GM19035 (cell line): ENCODE measurements around the gene PITPNM1.
"Not testable (repeated sequence)": the region's sequence is repeated elsewhere in the genome, so short reads cannot be mapped to it uniquely, and the experiment has no call there.

Experiments
- ATAC-seq: cut with Tn5 transposase; IDR thresholded peaks from one replicate; pipeline ENCODE4 v1.9.1; 2021; ENCODE audit not compliant: unreplicated experiment

The PITPNM1 gene

DNA sequence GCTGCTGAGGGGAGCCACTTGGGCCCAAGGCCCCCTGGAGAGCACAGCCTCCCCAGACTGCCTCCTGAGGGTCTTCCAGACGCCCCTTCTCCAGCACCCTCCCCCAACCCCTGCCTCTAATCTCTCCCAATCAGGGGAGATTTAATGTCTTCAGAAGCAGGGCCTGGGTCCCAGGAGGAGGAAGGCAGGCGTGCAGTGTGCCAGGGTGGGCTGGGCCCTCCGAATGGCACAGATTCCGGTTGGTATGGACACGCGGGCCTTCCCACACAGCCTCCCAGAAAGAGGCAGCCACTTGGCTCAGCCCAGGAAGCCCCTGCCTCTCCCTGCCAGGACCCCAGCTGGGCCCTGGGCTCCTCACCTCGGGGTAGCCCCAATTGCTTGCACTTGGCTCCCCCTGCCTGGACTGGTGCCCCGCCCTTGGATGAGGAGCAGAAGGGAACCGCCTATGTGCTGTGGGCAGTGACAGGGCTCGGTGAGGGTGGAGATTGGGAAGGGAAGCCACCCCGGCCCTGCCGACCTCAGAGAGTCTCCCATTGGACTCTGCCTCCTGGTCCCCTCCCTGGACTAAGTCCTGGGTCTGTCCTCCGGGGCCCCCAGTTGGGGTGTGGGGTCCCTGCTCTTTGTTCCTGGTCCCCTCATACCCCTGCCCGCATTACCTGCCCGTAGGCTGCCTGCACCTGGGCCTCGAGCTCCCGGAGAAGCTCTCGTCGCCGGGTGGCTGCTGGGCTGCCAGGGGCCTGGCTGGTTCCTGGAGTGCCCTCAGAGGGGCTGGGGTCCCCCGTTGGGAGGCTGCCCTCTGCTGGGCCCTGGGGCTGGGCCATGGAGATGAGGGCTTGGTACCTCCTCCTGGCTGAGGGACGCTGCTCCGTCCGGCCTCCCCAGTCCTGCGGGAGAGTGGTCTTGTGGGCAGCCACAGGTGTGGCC is 18.7 kb upstream of the PITPNM1 start:
- no peak for ATAC-seq

DNA sequence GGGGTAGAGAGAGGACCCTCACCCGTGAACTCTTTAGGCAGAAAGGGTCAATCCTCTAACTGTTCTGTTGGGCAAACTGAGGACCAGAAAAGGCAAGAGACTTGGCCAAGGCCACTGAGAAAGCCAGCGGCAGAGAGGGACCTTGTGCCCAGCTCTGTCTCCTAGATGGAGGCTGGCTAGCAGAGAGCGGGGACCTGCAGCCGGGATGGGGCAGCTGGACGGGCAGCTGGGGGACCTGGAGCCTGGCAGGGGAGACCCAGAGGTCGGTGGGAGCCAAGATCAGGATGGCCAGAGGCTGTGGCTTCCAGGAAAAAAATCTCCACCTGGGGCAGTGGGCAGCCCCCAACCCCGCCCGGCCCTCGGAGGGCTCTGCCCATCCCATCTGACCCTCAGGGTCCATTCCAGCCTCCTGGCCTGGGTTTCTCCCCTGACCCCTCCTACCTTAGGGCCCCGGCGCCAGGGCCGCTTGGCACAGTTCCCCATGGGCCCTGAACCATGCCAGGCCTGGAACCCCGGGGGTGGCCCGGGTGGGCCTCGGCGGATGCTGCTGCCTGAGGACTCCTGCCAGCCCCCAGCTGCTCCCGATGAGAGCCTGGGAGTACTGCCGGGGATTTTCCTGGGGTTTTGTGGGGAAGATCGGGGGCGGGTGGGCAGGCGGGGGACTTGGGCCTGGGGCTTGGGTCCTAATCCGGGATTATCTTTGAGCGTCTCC is 17.8 kb upstream of the PITPNM1 start, which contains the start of gene CABP2:
CABP2 (minus strand) TSS at position 603 of the 712 bp plus-strand sequence; CDS start at position 483, 120 bp downstream.
- no peak for ATAC-seq

DNA sequence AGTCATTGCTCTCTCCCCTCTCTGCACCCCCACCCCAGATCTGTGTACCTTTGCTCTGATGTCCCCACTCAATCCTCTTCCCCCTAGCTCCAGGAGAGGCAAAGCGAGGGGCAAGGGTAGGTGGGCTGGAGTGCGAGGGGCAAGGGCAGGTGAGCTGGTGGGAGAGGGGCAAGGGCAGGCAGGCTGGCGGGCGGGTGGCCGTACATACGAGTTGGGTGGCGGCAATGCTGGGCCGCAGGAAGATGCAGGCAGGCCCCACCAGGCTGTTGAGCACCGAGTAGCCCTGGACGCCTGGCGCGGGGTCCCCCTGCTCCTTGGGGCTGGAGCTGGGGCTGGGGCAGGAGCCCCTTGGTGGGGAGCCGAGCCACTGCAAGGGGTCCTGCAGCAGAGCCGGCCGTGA is 17.2 kb upstream of the PITPNM1 start:
- ATAC-seq: no peak

DNA sequence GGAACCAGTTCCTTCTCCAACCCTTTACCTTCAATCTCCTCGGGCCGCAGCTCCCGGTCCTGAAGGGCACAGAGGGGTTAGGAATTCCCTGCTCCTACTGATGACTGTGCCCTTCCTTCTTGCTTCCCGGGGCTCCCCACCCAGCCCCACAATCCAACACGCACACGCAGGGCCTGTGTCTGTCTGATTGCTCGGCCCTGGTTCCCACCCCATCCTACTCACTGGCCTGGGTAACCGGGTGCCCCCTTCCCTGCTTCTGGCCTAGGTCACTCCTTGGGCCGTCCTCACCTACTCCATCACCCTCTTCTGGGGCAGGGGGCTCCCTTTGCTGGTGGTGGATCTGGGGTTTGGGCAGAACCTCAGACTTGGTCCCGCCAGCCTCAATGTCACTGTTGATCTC is 16.8 kb upstream of the PITPNM1 start:
- ATAC-seq: no peak

DNA sequence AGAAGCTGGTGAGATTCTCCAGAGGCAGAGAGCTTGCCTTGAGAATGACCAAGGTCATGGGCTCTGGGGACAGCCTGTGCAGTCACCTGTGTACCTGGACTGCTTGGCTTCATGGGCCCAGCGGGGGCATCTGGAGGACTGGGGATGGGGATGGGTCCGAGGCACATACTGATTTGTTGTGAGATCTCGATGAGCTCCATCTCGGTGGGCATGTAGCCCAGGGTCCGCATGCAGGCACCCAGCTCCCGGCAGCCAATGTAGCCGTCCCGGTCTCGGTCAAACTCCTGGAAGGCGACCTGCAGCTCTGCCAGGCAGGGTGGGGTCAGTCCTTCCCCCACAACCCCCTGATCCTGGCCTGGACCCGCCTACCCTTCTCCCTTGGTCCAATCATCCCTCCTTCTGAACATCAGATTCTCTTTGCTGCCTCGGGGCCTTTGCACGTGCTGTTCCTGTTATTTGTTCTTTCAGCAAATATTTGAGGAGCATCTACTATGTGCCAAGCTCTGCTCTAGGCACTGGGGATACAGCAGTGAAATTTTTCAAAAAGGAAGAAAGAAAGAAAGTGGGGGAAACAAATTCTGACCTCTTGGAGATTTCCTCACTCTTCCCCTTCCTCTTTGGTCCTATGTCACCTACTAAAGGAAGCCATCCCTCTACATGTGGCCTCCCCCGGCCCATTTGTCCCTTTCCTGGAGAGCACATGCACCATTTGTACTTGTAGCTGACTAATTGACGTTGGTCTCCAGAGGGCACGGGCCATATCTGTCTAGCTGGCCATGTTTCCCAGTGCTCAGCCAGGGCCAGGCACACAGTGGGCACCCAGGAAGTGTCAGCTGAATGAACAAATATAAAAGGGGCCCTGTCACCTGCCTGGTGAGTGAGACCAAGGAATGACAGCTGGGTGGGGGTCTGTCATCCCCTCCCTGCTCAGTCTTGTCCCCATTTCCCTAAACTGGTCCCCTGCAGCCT is 16.0 kb upstream of the PITPNM1 start:
- ATAC-seq: no peak

DNA sequence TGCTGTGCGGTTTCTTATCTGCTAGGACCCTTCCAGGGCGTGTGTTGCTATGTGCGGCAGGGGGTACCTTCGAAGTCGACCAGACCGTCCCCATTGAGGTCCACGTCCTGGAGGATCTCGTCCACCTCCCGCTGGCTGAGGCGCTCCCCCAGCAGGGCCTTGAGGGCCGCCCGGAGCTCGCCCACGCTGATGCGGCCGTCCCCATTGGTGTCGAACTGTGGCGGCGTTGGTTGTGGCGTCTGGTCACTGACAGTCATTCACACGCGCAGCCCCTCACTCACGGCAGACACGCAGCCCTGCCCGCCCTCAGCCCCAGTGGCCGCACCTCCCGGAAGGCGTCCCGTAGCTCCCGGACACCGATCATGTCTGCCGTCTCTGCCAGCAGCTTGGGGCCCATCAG is 14.6 kb upstream of the PITPNM1 start:
- ATAC-seq: no peak

DNA sequence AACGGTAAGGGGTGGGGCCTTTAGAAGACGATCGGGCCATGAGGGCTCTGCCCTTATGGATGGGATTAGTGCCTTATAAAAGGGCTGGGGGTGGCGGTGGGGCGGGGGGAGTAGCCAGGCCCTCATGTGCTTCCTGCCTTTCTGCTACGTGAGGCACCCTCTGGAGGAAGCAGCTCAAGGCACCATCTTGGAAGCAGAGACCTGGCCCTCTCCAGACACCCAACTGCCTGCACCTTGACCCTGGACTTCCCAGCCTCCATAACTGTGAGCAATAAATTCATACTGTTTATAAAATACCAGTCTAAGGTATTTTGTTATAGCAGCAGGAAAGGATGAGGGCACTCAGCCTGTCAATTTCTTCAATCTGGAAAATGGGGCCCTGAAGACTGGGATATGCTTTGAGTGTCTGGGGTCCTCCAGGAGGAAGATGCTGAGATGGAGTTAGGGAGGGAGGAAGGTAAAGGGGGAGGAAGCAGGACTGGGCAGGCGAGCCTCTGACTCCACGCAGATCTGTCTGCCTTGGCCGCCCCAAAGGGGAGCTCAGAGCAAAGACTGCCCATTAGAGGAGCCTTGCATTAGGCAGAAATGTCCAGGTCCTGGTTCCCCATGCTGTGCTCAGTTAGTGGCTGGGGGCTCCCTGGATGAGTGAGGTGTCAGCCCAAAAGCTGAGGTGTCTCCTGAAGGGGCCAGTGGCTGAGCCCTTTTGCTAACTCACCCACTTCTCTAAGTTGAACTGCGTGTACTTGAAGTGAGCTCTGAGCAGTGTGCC is 12.8 kb upstream of the PITPNM1 start:
- ATAC-seq: no peak

DNA sequence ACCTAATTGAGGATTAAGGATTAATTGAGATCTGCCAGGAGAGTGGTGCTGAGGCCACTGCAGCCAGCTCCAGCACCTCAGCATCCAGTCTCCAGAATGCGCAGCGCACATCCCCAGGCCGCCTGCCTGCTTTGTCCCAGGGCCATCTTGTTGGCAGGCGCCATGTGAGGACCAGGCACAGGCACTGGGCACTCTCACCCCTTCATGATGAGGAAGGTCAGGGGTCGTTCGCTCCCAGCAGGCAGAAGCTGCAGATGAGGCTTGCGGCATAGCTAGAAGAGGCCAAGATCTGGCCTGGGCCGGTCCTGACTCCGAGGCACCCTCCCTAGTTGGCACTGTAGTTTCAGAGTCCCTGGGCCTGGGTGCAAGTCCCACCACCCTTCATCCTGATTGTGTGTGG is 11.6 kb upstream of the PITPNM1 start:
- no peak for ATAC-seq

DNA sequence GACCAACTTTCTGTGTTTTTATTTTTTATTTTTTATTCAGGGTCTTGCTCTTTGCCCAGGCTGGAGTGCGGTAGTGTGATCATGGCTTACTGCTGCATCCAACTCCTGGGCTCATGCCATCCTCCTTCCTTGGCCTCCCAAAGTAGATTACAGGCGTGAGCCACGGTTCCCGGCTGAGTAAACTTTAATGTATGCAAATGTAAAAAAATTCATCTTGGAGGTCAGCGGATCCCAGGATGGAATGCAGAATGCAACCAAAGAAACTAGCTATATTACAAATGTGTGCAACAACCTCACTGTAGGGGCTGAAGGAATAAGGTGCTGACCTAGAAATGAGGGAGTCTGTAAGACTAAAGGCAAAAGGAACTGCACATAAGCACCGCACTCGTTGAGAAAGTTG is 9.0 kb upstream of the PITPNM1 start:
- ATAC-seq: no peak

DNA sequence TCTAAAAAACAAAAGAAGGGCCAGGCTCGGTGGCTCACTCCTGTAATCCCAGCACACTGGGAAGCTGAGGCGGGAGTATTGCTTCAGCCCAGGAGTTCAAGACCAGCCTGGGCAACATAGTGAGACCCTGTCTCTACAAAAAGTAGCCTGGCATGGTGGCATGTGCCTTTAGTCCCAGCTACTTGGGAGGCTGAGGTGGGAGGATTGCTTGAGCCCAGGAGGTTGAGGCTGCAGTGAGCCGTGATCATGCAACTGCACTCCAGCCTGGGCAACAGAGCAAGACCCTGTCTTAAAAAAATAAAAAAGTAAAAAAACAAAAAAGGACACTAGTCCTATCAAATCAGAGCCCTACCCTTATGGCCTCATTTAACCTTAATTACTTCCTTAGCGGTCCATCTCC is 6.4 kb upstream of the PITPNM1 start:
- ATAC-seq: not testable (repeated sequence)

DNA sequence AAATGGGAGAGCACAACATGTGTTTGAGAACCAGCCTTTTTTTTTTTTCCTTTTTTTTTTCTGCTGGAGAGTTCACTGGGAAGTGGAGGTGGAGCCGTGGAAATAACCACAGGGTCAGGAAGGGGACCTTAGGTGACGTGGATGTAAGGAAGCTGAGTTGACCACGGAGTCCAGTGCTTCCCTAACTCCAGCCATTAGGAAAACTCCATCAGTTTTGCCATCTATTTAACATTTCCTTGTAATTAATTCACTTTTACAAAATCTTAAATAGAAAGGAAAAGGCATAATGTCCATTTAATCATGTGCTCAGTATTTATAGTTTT is 4.8 kb upstream of the PITPNM1 start:
- no peak for ATAC-seq

DNA sequence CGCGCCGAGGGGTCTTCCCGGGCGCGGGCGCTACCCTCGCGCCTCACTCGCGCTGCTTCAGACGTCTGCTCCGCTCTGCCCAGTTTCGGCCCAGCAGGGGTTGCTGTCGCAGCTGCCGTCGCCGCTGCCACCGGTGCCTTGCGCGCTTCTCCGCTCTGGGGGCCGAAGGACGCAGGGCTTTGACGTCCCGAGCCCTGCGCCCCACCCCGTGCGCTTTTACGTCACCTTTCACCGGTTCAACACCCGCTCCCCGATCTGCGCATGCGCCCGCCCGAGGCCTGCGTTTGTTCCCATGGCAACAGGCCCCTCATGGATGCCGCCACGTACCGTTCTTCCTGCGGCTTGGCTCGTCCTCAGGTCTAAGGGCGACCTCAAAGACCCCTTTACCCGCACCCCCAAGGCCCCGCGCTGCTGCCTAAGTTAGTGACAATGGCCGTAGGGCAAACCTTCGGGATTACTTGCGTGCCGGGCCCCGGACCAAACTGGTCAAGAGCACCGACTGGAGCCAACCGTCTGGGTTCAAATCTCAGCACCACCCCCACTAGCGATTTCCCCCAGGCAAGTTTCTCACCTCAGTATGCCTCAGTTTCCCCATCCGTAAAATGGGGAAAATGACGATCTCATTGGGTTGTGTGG is 3.4 kb upstream of the PITPNM1 start:
- ATAC-seq: peak; percentile 40

DNA sequence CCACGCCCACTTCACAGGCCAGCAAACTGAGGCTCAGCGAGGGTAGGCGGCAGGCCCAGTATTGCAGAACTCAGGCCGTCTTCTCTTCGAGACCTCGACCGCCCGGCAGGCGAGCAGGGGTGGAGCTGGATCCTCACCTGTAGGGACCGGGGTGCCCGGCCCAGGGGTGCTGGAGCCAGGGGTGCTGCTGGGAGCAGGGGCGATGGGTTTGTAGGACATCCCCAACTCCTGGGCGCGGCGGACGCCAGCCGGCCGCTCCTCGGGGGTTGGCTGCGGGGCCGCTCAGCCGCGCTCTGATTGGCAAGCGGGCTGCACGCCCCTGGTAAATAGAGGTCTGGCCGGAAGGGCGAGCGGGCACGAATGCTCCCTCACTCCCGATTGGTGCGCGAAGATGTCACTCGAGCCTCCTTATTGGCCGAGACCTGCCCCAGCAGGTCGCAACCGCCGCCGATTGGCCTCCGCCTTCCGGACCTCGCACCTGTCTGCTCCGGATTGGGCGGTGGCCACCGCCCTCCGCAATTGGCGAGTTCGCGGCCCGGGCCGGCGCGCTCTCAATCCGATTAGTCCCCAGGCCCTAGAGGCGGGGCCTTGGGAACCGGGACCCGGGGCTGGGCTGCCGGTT is 2.8 kb upstream of the PITPNM1 start, which contains the start of gene CDK2AP2:
CDK2AP2 (minus strand) TSS at position 299 of the 622 bp plus-strand sequence; CDS start at position 219, 80 bp downstream.
- ATAC-seq: peak; percentile 65

DNA sequence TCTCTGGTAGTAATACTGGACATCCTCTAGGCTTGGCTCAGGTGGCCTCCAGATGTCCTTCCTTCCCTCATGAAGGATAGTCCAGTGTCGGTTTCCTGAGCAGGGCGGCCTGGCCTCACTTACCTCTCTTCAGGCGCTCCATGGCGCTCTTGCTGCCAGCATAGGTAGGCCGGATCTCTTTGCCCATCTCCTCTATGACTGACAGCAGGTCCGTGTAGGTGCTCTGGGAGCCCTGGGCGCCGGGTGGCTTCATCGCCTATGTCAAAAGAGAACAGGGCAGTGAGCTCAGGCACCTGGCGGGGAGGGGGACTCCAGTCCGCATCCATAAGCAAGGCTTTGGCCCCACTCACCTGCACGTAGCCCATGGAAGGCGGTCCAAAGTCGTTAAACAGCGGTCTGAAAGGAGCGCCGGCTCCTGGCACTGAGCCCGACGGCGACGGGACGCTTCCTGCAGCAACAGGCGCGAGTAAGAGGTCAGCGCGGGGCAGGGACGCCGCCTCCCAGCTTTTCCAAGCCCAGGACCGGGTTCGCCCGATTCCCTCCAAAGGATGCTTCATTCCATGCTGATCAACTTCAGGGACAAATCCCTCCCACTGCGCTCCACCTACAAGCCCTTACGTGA is 2.2 kb upstream of the PITPNM1 start:
- no peak for ATAC-seq

DNA sequence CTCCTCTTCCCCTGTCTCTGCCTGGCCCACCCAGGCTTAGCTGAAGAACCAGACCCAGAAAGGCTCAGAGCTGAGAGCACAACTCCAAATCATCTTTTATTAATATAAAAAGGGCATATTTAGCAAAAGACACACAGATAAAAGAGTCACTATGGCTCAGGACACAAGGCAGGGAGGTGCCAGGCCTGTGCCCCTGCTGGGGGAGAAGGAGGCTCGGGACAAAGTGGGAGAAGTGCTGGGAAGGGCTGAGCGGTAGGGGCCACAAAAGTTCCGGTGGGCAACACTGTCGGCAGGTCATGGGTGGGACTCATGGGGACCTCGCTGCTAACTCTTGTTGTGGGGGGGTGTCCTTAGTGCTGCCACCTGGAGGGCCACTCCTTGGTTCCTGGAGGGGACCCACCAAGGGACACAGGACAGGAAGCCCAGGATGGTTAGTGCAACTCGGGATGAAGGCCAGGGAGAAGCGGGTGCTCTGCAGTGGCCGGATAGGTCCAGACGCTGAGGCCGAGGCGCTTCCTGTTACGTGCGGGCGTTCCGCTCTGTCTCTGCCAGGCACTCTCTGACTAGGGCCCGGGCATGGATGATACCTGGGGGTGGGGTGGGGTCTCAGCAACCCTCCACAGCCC is 1.4 kb upstream of the PITPNM1 start:
- no peak for ATAC-seq

DNA sequence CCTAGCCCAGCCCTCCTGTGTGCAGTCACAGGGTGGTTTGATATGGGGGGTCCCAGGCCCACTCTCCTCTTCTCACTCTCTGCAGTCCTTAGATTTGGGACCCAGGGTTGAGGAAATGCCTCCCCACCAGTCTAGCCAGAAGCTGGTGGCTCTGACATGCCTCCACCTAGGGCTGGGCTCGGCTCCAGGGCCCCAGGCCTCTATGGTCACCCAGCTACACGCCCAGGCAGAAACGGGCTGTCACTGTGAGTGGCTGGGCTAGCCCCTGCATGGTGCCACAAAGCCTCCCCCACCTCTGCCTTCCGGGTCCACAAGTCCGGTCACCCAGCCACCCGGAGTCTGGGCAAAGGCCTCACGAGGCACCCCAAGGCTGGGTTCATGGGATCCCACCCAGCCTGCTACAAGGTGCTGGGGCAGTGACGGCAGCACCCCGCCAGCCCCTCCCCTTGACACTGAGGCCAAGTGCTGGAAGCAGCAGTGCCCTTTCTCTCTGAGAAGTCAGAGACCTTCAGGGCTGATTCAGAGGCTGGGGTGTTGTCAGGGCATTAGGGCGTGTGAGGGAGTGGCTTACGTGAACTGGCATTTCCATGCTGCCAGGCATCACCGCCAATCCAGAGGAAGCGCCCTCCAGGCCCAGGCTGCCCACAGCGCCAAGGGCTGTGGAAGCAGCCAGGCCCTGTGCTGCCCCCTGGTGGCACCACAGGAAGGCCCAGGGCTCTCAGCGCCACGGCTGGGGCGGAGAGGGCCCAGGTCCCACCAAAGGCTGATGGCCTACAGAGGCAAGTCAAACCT is 638 bp upstream of the PITPNM1 start:
- peak; percentile 18 for ATAC-seq
